H9 (cell line): ENCODE measurements around the gene DPAGT1. TPM values are rescaled to one million over a fixed set of nuclear protein-coding genes. Genes with fewer than 3 reads are reported as not detected.

Experiments used
- DNase-seq: peaks from one replicate; pipeline ENCODE4 v3.0.0-alpha.2; 2017
- H2AFZ ChIP-seq: one replicate; pipeline ENCODE4 v1.6.1; 2013; ENCODE audit warnings: mild to moderate bottlenecking, low read length, control low read depth, moderate library complexity
- H2AK5ac ChIP-seq: 2 replicates; pipeline ENCODE4 v1.6.1; 2013; ENCODE audit warnings: low read length, control low read depth, mixed read lengths; ENCODE audit not compliant: insufficient read length
- H2BK120ac ChIP-seq: one replicate; pipeline ENCODE4 v1.6.1; 2013; ENCODE audit warnings: low read depth, mild to moderate bottlenecking, low read length, control low read depth, inconsistent platforms; ENCODE audit not compliant: poor library complexity, severe bottlenecking
- H2BK12ac ChIP-seq: 2 replicates; pipeline ENCODE4 v1.6.1; 2013; ENCODE audit warnings: low read length, control low read depth, mixed read lengths, low read depth; ENCODE audit not compliant: insufficient read length
- H2BK15ac ChIP-seq: 2 replicates; pipeline ENCODE4 v1.6.1; 2013; ENCODE audit warnings: low read depth, low read length, control low read depth
- H2BK20ac ChIP-seq: one replicate; pipeline ENCODE4 v1.6.1; 2013; ENCODE audit warnings: low read depth, mild to moderate bottlenecking, low read length, control low read depth, inconsistent platforms; ENCODE audit not compliant: poor library complexity, severe bottlenecking
- H2BK5ac ChIP-seq: 2 replicates; pipeline ENCODE4 v1.6.1; 2013; ENCODE audit warnings: low read length, control low read depth, mixed read lengths; ENCODE audit not compliant: insufficient read length
- H3K14ac ChIP-seq: 2 replicates; pipeline ENCODE4 v1.6.1; 2013; ENCODE audit warnings: low read length, control low read depth; ENCODE audit not compliant: insufficient read depth
- H3K18ac ChIP-seq: 2 replicates; pipeline ENCODE4 v1.6.1; 2013; ENCODE audit warnings: low read depth, mild to moderate bottlenecking, mixed read lengths, low read length, control low read depth; ENCODE audit not compliant: insufficient read length
- H3K23ac ChIP-seq: 2 replicates; pipeline ENCODE4 v1.6.1; 2013; ENCODE audit warnings: low read length, control low read depth, mixed read lengths, low read depth; ENCODE audit not compliant: insufficient read length
- H3K23me2 ChIP-seq: 2 replicates; pipeline ENCODE4 v1.6.1; 2013; ENCODE audit warnings: low read depth, mild to moderate bottlenecking, mixed read lengths, low read length, control low read depth; ENCODE audit not compliant: insufficient read length, poor library complexity, severe bottlenecking
- H3K27ac ChIP-seq: 2 replicates; pipeline ENCODE4 v1.5.1; 2013; ENCODE audit warnings: low read length, control low read depth, mixed read lengths, low read depth; ENCODE audit not compliant: insufficient read length
- H3K27me3 ChIP-seq: 2 replicates; pipeline ENCODE4 v1.6.1; 2013; ENCODE audit warnings: low read length, control low read depth, inconsistent platforms; ENCODE audit not compliant: insufficient read depth
- H3K4ac ChIP-seq: 2 replicates; pipeline ENCODE4 v1.6.1; 2013; ENCODE audit warnings: low read depth, mild to moderate bottlenecking, control low read depth, inconsistent platforms, low read length, moderate library complexity
- H3K4me1 ChIP-seq: 2 replicates; pipeline ENCODE4 v1.6.1; 2013; ENCODE audit warnings: low read length, control low read depth, inconsistent platforms; ENCODE audit not compliant: insufficient read depth
- H3K4me2 ChIP-seq: 2 replicates; pipeline ENCODE4 v1.6.1; 2013; ENCODE audit warnings: low read length, control low read depth, mixed read lengths; ENCODE audit not compliant: insufficient read length, insufficient read depth
- H3K56ac ChIP-seq: 2 replicates; pipeline ENCODE4 v1.6.1; 2013; ENCODE audit warnings: low read depth, mild to moderate bottlenecking, mixed read lengths, low read length, control low read depth; ENCODE audit not compliant: insufficient read length
- H3K79me1 ChIP-seq: 2 replicates; pipeline ENCODE4 v1.6.1; 2013; ENCODE audit warnings: low read depth, mild to moderate bottlenecking, moderate library complexity, low read length, control low read depth, inconsistent platforms; ENCODE audit not compliant: insufficient read depth, poor library complexity, severe bottlenecking
- H3K79me2 ChIP-seq: 2 replicates; pipeline ENCODE4 v1.6.1; 2013; ENCODE audit warnings: low read length, control low read depth, inconsistent platforms; ENCODE audit not compliant: insufficient read depth
- H3K9ac ChIP-seq: 2 replicates; pipeline ENCODE4 v1.6.1; 2013; ENCODE audit warnings: low read length, control low read depth, mixed read lengths; ENCODE audit not compliant: insufficient read length; ENCODE audit errors: extremely low read depth
- H3K9me3 ChIP-seq: one replicate; pipeline ENCODE4 v1.6.1; 2013; ENCODE audit warnings: low read depth, low read length, inconsistent platforms; ENCODE audit not compliant: control insufficient read depth
- H3T11ph ChIP-seq: one replicate; pipeline ENCODE4 v1.6.1; 2013; ENCODE audit warnings: mild to moderate bottlenecking, low read length, control low read depth, inconsistent platforms
- H4K20me1 ChIP-seq: one replicate; pipeline ENCODE4 v1.6.1; 2013; ENCODE audit not compliant: control insufficient read depth, insufficient read length, insufficient read depth
- H4K5ac ChIP-seq: 2 replicates; pipeline ENCODE4 v1.6.1; 2013; ENCODE audit warnings: low read depth, mild to moderate bottlenecking, mixed read lengths, low read length, control low read depth; ENCODE audit not compliant: insufficient read length
- H4K8ac ChIP-seq: replicated peaks from 2 replicates; pipeline ENCODE4 v1.6.1; 2013; ENCODE audit warnings: low read length, control low read depth, mixed read lengths, low read depth; ENCODE audit not compliant: insufficient read length
- H4K91ac ChIP-seq: 2 replicates; pipeline ENCODE4 v1.6.1; 2013; ENCODE audit warnings: low read depth, mild to moderate bottlenecking, moderate library complexity, mixed read lengths, low read length, control low read depth; ENCODE audit not compliant: insufficient read length
- H3K27ac Mint-ChIP-seq, 3 experiments: 2 replicates in 2 of 3; 3 replicates in 1 of 3; pipeline ENCODE4 v1.8.0; 2020 to 2021; ENCODE audit warnings: mixed read lengths in 3 of 3, mild to moderate bottlenecking in 1 of 3, moderate library complexity in 1 of 3
- H3K27me3 Mint-ChIP-seq: 2 replicates; pipeline ENCODE4 v1.8.0; 2021; ENCODE audit warnings: low read depth, mild to moderate bottlenecking, moderate library complexity, mixed read lengths
- H3K36me3 Mint-ChIP-seq, 3 experiments: 2 replicates in 2 of 3; 3 replicates in 1 of 3; pipeline ENCODE4 v1.8.0; 2020 to 2021; ENCODE audit warnings: low read depth in 3 of 3, mixed read lengths in 3 of 3; ENCODE audit not compliant: insufficient read depth in 1 of 3
- H3K4me1 Mint-ChIP-seq, 2 experiments: 2 replicates each; pipeline ENCODE4 v1.8.0; 2020; ENCODE audit warnings: mixed read lengths in 2 of 2
- H3K4me3 Mint-ChIP-seq, 2 experiments: 2 replicates in 1 of 2; 3 replicates in 1 of 2; pipeline ENCODE4 v1.8.0; 2020 to 2021; ENCODE audit warnings: mild to moderate bottlenecking in 2 of 2, mixed read lengths in 2 of 2, moderate library complexity in 1 of 2
- H3K9me3 Mint-ChIP-seq, 2 experiments: 2 replicates in 1 of 2; 3 replicates in 1 of 2; pipeline ENCODE4 v1.8.0; 2020; ENCODE audit warnings: mild to moderate bottlenecking in 2 of 2, mixed read lengths in 2 of 2, moderate library complexity in 1 of 2
- CTCF ChIP-seq: fragments of 200-600 bp; sonication (generic); conservative IDR thresholded peaks from 3 replicates; pipeline ENCODE4 v1.8.0; 2021; ENCODE audit warnings: antibody characterized with exemption, mild to moderate bottlenecking
- WGBS: extraction: QIAGEN DNeasy Blood & Tissue Kit; methylation state at CpG from one replicate; pipeline ENCODE4 v1.1.7; 2013; ENCODE audit warnings: missing lambda C conversion rate, low lambda C conversion rate, mixed read lengths; ENCODE audit not compliant: insufficient read length; ENCODE audit errors: extremely low coverage; 5-methylcytosine and 5-hydroxymethylcytosine counted together
- total RNA-seq: library from RNA; stranded (reverse); gene quantifications from 2 replicates; pipeline ENCODE4 v1.2.1, GENCODE V29; 2021

Gene DPAGT1
- total RNA-seq, 1 experiment from 2014 or later, result 43.6 TPM

- Mint-ChIP-seq H3K4me1 (peaks cover 20 to 27% of the 10 kb centered on the region in 2 experiments), H3K9me3 (no peaks in the 10 kb centered on the region; a peak in 1 of 5 replicates), H3K4me3 (no peak overlapping the region), H3K36me3 (no peaks in the 10 kb centered on the region; a peak in 2 of 7 replicates), H3K27me3 (no peaks in the 10 kb centered on the region; the same call in 1 of the 2 replicates), H3K27ac (no peak overlapping the region)
- H2BK12ac ChIP-seq, result no peak overlapping the region
- no peak overlapping the region for H4K91ac ChIP-seq
- H3K27ac ChIP-seq, result no peak overlapping the region
- H3K79me1 ChIP-seq, result peaks cover 2% of the 10 kb centered on the region
- no peak for DNase-seq
- H4K20me1 ChIP-seq, result no peaks in the 10 kb centered on the region
- H2BK15ac ChIP-seq, result no peak overlapping the region
- no peaks in the 10 kb centered on the region for H3K9me3 ChIP-seq
- no peak overlapping the region for H3K18ac ChIP-seq
- no peak overlapping the region for H3T11ph ChIP-seq
- no peak overlapping the region for H3K14ac ChIP-seq
- no peak overlapping the region for H2BK20ac ChIP-seq
- no peak overlapping the region for H3K4ac ChIP-seq
- no peak overlapping the region for H2AK5ac ChIP-seq
- peaks cover 2% of the 10 kb centered on the region; the same call in 1 of the 2 replicates for H3K4me1 ChIP-seq
- H3K56ac ChIP-seq, result no peak overlapping the region
- H3K27me3 ChIP-seq, result no peaks in the 10 kb centered on the region
- no peak overlapping the region for H2AFZ ChIP-seq
- H3K23ac ChIP-seq, result no peak overlapping the region
- peaks cover 3% of the 10 kb centered on the region; the same call in 1 of the 2 replicates for H3K79me2 ChIP-seq
- peaks cover 7% of the 10 kb centered on the region for H3K23me2 ChIP-seq
- H3K4me2 ChIP-seq, result no peak overlapping the region
- no peak overlapping the region for H4K5ac ChIP-seq
- TF ChIP-seq CTCF, result no peak
- WGBS, result no CpG with 5 or more reads among the region's 3 CpGs
- no peak overlapping the region for H4K8ac ChIP-seq
- H2BK5ac ChIP-seq, result no peak overlapping the region
- no peak overlapping the region for H3K9ac ChIP-seq
- H2BK120ac ChIP-seq, result no peak overlapping the region
These were observed 15.5 kb upstream of the DPAGT1 start for GRCh38 chr11:119117004-119117706.
